GM18870 (cell line): Measurements from ENCODE around the gene SLC25A21.

Experiments
- ATAC-seq: cut with Tn5 transposase; IDR thresholded peaks from one replicate; pipeline ENCODE4 v1.9.1; 2021; ENCODE audit warnings: moderate library complexity; ENCODE audit not compliant: unreplicated experiment

The SLC25A21 gene

DNA sequence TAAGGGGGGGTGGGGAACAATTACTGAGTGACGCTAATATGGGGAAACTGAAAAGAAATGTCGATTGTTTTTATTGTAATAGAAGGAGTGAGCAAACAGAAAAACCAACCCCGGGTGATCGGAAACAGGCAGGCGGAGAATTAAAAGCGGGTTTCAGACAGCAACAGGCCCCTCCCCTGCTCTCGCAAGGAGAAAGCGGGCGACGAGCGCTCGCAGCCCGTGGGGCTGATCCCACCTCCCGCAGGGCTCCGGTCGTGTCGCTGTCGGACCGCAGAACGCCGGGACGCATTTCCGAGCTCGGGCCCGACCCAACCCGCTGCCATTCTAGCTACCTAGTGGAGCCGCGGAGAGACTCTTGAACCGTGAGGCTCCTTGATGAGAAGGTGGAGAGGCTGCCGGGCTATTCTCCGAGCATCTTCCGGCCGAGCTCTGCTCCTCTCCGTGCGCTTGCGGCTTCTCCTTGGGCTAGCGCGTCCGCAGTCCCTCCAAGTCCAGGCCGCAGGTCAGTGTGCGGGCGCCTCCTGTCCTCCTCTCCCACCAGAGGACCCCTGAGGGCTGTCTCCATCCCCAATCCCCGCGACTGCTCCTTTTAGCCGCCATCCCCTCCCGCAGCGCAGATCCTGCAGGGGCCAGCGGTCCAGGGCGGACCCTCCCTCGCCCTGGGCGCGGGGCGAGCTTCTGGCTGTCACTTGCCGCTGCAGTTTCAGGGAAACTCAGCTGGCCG, 514.8 kb downstream of the SLC25A21 start:
- ATAC-seq, result no peak

- no peak for ATAC-seq
Measured at GRCh38 chr14:36656687-36657398, 515.6 kb downstream of the SLC25A21 start.

GRCh38 chr14:36655963-36656686, 516.3 kb downstream of the SLC25A21 start:
- ATAC-seq, result no peak

- no peak for ATAC-seq
Measured at GRCh38 chr14:36655571-36655962, 516.8 kb downstream of the SLC25A21 start.

GRCh38 chr14:36654794-36655381, 517.5 kb downstream of the SLC25A21 start:
- no peak for ATAC-seq

- ATAC-seq, result no peak
Measured at GRCh38 chr14:36653962-36654793, 518.2 kb downstream of the SLC25A21 start.

DNA sequence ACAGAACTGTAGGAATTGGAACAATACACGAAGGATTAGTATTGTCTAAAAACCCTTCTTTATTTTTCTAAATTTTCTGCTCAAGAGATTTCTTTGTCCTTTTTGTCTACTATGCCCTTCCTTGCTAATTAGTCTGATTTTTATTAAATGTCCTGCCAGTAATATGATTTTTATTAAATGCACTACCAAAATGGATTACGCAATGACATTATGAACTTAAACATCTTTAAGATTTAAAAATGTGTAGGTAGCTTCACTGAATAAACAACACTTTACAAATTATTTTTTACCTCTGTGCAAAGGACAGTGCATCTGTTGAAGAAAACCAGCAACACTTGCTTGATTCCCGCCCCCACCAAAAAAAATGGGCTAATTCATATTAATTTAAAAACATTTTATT, 519.0 kb downstream of the SLC25A21 start:
- ATAC-seq, result no peak

DNA sequence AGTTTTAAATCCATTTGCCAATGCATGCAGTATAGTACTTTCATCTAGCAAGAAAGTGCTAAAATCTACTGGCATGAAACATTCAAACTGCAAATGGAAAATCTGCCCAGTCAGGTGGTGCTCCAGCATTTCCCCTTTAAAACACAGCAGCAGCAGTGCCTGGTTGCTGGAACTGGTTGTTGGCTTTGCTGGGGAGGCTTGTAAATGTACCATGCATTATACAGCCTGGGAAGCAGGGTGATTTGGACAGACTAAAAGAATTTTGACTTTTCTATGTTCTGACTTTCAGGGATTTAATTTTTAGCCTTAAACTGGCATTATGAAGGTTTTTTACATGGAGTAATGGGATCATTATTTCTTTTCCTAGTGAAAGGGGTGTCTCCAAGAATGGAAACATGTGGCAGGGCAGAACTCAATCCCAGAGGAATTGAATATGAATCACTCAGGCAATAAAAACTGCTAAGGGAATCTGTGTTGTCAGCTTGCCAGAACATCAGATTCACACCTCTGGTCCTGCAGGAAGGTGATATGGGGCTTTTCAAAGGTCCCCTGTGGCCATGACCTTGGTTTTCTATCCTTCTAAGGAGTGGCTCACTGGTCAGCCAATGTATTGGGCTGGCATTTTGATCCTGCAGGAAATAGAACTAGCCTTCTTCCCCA, 519.7 kb downstream of the SLC25A21 start:
- no peak for ATAC-seq

DNA sequence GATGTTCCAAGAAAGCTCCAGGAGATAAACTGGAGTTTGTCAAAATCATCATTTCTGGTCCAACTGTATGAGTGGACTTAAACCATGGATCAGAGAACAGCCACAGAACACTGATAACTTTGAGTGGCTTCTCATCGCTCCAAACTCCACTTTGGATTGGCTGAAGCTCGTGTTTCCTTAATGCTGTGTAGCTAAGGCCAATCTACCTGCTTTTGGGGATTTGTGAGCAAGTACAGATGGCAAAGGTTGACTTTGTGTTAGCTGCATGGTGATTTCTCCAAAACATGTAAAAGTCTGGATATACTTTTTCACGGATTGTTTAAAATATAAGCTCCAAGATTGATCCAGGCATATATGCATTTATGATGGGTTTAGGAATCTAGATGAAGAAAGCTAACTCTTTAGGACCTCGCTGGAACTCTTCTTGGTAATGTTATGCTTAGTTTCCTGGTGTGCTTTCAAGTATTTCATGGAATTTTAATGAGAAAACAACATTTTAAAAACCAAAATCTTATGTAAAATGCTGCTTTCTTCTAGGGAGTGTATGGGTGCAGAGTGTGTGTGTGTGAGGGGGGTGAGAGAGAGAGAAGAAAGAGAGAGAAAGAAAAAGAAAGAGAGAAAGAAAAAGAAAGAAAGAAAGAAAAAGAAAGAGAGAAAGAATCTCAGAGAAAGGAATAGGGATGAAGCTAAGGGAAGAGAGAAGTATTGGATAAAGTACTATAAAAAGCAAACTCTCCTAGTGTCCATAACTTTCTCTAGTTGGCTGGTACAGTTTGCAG, 522.3 kb downstream of the SLC25A21 start:
- no peak for ATAC-seq

DNA sequence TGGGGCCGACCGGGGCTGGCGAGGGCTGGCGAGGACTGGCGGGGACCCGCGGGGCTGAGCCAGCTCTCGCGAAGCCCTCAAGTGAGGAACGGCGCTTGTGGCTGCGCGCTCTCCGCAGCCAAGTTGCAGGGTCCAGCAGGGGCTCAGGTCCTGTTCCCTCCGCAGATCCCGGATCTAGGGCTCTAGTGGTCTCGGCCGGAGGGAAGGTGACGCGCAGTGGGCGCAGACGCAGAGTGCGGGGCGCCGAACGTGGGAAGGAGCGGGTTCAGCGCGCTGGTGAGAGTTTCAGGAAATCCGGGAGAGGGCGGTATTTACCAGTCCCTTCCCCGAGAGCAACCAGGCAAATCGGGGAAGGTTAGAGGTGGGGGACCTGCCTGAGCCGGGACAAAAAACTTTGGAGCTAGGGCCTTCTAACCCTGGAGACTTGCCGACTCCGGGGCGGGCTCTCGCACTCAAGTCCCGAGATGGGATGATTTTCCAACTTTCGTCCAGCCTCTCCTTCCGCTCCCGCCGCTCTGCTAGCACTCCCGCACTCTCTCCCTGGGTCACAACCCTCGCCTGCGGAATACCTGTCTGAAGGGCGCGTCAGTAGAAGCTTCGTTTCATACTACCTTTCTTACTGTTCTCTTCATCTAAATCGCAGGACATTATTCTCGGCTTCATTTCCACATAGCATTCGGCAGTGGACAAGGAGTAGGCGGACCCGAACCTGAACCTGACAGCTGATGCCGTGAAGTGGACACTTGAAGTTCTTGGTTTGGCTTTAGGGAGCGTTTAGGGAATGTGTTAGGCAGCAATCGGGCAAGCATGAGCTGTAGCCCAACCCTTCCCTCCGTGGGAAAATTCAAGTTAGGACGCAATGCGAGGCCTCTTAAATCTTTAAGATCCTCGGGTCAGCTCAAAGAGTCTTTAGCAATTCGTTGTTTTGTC, 524.3 kb downstream of the SLC25A21 start:
- no peak for ATAC-seq

DNA sequence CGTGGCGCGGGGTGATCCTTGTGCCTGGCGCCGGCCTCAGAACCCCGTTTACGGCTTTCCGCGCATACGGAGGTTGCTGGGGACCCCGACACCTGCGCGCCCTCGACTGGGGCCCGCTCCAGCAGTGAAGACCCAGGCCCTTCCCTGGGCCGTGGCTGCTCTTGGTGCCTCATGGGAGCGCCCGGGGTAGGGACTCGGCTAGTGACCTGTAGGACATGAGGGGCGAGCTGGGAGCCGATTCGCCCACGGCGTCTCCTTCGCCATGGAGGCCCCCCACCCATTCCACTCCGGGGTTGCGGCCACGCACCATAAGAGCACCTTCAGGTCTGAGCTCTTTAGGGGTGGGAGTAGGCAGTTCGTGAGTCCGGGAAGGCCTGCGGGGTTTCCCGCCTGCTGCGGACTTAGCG, 525.0 kb downstream of the SLC25A21 start:
- ATAC-seq, result no peak

DNA sequence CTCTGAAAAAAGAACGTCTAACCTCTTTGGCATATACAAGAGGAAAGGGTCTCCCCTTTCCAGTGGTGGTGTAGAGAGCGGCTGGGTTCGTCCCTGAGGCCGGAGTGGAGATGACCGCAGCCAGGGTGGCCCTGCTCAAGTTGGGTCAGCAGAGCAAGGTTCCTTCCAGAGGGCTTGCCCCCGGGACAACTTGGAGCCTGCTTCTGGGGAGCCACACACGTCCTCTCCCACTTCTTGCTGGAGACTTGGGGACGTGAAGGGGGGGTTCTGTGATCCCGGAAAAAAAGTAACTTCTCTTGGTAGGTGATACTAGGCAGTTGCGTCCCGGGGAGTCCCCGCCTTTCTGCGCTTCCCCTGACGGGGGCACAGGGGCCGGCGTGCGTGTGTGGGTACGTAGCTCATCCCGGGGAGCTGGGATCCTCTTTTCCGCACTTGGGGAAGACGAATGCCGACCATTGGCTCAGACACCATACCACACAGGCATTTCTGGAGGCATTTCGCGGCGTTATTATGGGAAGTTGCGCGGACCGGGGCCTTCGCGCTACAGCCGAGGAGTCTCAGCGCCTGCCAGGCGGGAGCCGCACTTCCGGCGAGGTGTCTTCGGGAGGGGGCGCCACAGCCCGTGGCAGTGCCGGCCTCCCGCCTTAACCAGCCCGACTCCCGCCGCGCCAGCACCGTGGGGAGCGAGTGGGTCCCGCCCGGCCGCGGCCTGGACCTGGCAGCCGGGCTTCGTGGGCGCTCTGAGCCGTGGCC, 525.6 kb downstream of the SLC25A21 start:
- no peak for ATAC-seq

DNA sequence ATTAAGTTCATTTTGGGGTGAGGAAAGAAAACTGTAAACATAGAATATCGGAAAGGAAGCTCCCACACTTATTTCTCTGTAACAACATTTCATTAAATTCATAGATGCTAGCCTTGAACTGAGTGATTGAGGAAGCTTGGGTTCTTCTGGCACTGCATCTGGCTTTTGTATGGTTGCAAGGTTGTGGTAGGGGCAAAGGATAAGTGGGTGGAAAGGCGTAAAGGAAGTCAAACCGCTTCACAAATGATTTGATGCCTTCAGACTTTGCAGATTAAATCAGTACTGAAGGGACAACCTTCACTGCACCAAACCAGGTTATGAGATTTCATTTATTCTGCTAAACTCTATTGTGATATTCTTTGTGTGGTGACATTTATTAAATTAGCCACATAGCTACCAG, 538.8 kb downstream of the SLC25A21 start:
- ATAC-seq, result no peak
